PFSK-1 (cell line): ENCODE results near the gene CYBA.

Source experiments
- FOXP2 ChIP-seq: optimal IDR thresholded peaks from 2 replicates; pipeline ENCODE3; 2011; ENCODE audit warnings: borderline replicate concordance, control low read depth, inconsistent platforms; ENCODE audit not compliant: insufficient read depth; ENCODE audit errors: extremely low read length, extremely low read depth
- POLR2AphosphoS5 ChIP-seq: IDR thresholded peaks from 2 replicates; pipeline ENCODE4 v1.6.1; 2012; ENCODE audit warnings: low read depth, mild to moderate bottlenecking, control low read depth, low read length, moderate library complexity
- SIN3A ChIP-seq: IDR thresholded peaks from 2 replicates; pipeline ENCODE4 v1.6.1; 2012; ENCODE audit warnings: mild to moderate bottlenecking, low read length, moderate library complexity, borderline replicate concordance; ENCODE audit not compliant: insufficient read depth
- TAF1 ChIP-seq: IDR thresholded peaks from 2 replicates; pipeline ENCODE4 v1.6.1; 2012; ENCODE audit warnings: low read length, control low read depth, borderline replicate concordance; ENCODE audit not compliant: insufficient read depth
- TF ChIP-seq, protein P1 (sequence below), 2 experiments: IDR thresholded peaks; 2 replicates each; pipeline versions ENCODE4 v1.6.1 to v1.8.0; 2011 to 2012; ENCODE audit warnings: low read depth in 2 of 2, low read length in 2 of 2, control low read depth in 1 of 2, inconsistent platforms in 1 of 2, mild to moderate bottlenecking in 1 of 2, moderate library complexity in 1 of 2; ENCODE audit not compliant: insufficient read depth in 1 of 2

The CYBA gene

DNA sequence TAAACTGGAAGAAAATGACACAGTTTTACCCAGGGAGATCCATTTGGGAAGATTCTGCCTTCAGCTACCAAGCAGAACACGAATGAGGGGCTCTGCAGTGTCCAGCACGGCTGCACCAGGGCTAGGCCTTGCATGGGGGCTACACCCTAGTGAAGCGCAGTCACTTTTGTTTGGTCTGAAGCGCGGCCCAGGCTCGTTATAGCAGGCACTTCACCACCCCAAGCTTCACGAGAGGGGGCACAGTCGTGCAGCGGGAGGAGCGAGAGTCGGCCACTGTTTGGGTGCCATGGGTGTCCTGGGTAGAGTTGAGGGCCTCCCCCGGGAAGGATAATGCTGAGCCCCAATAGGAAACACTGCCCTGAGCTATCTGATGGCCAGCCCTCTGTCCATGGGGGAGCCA is 34.1 kb downstream of the CYBA start:
- TF ChIP-seq POLR2AphosphoS5 (no peak), FOXP2 (no peak), SIN3A (no peak), TAF1 (no peak)
- TF ChIP-seq, protein P1, sequence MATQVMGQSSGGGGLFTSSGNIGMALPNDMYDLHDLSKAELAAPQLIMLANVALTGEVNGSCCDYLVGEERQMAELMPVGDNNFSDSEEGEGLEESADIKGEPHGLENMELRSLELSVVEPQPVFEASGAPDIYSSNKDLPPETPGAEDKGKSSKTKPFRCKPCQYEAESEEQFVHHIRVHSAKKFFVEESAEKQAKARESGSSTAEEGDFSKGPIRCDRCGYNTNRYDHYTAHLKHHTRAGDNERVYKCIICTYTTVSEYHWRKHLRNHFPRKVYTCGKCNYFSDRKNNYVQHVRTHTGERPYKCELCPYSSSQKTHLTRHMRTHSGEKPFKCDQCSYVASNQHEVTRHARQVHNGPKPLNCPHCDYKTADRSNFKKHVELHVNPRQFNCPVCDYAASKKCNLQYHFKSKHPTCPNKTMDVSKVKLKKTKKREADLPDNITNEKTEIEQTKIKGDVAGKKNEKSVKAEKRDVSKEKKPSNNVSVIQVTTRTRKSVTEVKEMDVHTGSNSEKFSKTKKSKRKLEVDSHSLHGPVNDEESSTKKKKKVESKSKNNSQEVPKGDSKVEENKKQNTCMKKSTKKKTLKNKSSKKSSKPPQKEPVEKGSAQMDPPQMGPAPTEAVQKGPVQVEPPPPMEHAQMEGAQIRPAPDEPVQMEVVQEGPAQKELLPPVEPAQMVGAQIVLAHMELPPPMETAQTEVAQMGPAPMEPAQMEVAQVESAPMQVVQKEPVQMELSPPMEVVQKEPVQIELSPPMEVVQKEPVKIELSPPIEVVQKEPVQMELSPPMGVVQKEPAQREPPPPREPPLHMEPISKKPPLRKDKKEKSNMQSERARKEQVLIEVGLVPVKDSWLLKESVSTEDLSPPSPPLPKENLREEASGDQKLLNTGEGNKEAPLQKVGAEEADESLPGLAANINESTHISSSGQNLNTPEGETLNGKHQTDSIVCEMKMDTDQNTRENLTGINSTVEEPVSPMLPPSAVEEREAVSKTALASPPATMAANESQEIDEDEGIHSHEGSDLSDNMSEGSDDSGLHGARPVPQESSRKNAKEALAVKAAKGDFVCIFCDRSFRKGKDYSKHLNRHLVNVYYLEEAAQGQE (IDR thresholded peaks at IDR 0.05; ENCODE audit: insufficient read depth in 1 of 2, low read depth in 2 of 2, low read length in 2 of 2), result no peak

DNA sequence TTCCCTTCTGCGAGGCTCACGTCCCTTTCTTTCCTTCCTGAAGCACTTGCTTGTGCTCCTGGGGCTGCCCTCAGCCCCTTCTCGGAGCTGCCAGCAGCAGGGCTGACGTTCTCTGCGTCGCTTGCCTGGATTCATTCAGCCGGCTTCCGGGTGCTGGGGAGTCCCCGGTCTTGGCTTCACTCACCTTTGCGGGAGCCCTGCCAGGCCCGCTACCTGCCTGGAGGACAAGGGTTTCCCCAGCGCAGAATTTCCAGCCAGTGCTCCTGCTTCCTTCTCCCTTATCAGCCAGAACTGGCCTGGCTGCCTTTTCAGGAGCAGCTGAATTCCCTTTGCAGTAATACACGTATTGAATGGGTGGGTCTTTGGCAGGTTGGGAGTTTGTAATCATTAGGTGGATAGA is 34.5 kb downstream of the CYBA start:
- no peak for TF ChIP-seq TAF1
- TF ChIP-seq, protein P1 (IDR thresholded peaks at IDR 0.05; ENCODE audit: insufficient read depth in 1 of 2, low read depth in 2 of 2, low read length in 2 of 2), result no peak
- no peak for TF ChIP-seq SIN3A
- TF ChIP-seq FOXP2, result no peak
- TF ChIP-seq POLR2AphosphoS5, result no peak

DNA sequence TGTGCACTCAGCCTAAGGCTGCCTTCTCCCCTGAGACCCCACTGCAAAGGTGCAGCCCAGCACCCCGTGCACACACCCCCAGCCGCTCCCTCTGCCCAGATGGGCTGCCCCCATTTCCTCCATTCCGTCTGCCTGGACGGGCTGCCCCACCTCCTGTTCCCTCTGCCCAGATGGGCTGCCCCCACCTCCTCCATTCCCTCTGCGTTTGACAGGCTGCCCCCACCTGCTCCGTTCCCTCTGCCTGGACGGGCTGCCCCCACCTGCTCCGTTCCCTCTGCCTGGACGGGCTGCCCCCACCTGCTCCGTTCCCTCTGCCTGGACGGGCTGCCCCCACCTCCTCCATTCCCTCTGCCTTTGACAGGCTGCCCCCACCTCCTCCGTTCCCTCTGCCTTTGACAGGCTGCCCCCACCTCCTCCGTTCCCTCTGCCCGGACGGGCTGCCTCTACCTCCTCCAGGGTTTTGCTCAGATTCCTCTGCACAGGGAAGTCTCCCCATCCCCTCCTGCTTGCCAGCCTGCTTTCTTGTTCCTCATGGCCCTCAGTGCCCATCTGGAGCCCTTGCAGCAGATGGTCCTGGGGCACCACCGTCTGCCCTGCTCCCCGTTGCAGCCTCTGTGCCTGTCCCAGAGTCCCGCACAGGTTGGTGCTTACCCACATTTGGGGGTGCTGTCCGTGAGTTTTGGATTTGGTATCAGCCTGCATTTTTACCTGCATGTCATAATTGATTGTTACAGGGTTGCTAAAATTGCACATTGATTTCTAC is 35.9 kb downstream of the CYBA start:
- TF ChIP-seq, protein P1 (IDR thresholded peaks at IDR 0.05; ENCODE audit: insufficient read depth in 1 of 2, low read depth in 2 of 2, low read length in 2 of 2), result no peak
- TF ChIP-seq SIN3A (no peak), POLR2AphosphoS5 (no peak)

DNA sequence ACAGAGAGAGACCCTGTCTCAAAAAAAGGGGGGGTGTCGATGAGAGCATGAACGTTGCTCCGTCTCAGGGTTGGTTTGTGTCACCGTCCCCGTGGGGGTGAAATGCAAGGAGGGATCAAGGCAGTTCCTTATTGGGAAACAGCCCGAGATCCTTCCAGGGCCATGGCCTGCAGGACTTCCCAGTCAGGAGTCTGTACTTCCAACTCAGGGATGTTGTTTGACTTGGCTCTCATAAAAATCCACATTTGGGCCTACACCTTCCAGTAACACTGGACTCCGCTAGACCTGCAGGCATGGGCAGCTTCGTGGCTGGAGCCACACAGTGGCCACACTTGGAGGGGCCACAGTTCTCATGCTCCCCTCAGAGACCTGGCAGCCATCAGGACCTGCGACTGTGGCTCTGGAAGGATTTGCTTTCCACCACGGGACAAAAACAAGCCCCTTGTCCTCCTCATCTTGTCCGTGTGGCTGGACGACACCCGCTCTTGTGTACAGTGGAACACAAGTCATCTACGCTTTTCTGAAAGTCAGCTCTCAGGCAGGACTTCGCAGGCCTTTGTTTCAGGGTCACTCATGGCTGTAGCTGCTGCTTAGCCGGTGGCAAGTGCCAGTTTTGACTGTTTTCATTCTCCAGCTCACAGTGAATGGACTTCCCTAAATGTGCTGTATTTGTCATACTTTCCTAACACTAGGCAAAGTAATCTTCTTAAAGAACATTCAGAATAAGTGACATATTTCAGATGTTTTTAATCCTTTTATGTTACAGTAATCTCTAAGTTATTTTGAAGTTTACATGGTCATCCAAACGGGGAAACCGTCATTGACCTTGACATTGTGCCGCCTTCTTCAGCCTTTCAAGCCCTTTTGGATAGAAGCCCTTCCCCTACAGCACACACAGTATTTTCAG is 36.7 kb downstream of the CYBA start:
- TF ChIP-seq FOXP2, result no peak

DNA sequence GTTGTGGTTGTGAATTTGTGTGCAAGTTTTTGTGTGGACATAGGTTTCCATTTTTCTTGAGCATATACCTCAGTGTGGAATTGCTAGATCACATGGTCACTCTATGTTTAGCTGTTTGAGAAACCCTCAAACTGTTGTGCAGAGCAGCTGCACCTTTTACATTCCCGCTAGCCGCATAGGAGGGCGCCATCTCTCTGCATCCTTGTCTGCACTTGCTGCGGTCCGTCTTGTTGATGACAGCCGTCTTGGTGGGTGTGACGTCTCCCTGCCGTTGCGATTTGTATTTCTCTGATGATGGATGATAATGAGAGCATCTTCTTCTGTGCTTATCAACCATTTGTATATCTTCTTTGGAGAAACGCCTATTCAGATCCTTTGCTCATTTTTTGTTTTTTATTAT is 37.6 kb downstream of the CYBA start:
- TF ChIP-seq, protein P1 (IDR thresholded peaks at IDR 0.05; ENCODE audit: insufficient read depth in 1 of 2, low read depth in 2 of 2, low read length in 2 of 2), result no peak
- TF ChIP-seq POLR2AphosphoS5 (no peak), FOXP2 (no peak), TAF1 (no peak), SIN3A (no peak)
